ENCODE data around the gene CBX6.
"Not testable (repeated sequence)": the region's sequence is repeated elsewhere in the genome, so short reads cannot be mapped to it uniquely, and the experiment has no call there.

The CBX6 gene

DNA sequence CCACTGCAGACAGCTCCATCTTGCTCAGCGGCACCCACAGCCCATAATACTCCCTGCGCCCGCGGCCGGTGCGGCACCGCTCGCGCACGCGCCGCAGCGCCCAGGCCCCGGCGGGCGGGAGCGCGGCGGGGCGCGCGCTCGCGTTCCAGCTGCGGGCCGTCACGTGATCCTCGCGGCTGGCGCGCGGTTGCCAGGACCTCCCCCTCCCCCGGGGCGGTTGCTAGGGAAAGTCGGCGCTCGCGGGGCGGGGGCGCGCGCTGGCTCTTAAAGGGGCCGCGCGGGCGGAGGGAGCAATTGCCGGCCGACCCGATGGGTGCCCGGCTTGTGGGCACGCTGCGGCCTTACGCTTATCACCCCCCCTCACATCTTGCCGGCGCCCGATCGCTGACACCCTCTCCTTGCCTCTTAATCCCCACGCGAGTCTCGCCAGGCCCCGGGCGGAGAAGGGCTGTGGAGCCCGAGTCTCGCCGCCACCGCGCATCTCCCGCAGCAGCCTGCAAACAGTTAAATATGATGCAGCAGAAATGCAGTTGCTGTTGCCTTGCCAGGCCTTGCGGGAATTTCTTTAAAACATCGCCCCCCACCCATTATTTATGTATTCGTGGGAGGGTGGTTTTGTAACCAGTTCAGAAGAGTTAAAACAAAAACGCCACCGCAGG, at the start of gene CBX6:
CBX6 (minus strand) TSS at position 45 of the 659 bp plus-strand sequence; CDS start at position 19, 26 bp downstream.
- peak; percentile 92 to 93 for DNase-seq (ENCODE audit: low read depth in 2 of 2)

DNA sequence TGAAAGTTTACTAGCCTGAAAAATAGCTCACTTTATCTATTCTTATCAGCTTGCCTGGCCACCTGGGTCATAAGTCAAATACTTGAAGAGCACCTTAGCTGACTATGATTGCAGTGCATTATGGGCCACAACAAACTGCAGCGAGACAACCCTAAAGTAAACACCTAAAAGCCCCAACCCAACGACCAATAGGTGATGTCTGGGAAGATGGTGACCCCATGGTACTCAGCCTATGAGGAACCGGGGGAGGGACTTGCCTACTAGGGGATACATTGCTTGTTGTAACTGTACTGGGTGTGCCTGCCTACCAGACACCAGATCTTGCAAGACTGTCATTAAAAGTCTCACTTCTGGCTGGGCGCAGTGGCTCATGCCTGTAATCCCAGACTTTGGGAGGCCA, 49.8 kb upstream of the CBX6 start:
- DNase-seq (ENCODE audit: low read depth in 2 of 2): no peak

DNA sequence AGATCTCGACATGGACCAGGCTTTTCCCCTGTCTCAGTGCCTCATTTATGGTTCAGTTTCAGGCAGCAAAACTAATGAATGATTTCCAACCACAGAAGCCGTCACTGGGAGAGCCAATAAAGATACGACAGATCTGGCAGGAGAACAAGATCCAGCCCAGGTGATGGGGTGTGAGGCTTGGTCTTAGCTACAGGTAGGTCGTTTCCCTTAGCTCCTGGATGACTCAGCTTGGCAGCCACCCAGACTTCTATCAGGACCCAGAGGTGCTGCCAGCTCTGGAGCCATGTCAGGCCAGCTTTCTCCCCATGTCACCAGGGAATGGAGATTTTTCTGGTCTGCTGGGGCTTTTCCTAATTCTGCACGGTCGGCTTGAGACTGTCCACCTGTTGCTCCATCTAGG, 49.1 kb upstream of the CBX6 start:
- DNase-seq (ENCODE audit: low read depth in 2 of 2): no peak

DNA sequence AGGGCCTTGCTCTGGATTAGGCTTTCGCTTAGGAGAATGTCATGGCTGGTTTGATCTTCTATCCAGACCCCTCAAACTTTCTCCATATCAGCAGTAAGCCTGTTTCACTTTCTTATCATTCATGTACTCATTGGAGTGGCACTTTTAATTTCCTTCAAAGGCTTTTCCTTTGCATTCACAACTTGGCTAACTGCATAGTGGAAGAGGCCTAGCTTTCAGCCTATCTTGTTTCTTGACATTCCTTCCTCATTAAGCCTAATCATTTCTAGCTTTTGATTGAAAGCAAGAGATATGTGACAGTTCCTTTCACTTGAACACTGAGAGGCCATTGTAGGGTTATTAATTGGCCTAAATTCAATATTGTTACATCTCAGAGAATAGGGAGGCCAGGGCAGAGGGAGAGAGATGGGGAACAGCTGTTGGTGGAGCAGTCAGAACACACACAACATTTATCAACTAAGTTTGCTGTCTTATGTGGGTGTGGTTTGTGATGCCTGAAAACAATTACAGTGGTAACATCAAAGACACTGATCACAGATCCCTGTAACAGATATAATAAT, 47.7 kb upstream of the CBX6 start:
- no peak for DNase-seq (ENCODE audit: low read depth in 2 of 2)

DNA sequence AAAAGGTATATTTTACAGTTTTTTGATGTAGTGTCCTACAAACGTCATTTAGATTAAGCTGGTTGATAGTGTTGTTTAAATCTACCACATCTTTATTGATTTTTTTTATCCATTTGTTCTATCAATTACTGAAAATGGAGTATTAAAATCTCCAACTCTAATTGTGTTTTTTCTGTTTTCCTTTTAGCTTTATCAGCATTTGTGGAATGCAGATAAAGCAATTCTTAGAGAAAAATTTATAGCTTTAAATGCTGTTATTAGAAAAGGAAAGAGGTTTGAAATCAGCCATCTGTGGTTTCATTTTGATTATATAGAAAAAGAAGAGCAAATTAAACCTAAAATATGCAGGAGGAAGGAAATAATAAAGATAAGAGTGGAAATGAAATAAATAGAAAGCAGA, 39.4 kb upstream of the CBX6 start:
- no peak for DNase-seq (ENCODE audit: low read depth in 2 of 2)

DNA sequence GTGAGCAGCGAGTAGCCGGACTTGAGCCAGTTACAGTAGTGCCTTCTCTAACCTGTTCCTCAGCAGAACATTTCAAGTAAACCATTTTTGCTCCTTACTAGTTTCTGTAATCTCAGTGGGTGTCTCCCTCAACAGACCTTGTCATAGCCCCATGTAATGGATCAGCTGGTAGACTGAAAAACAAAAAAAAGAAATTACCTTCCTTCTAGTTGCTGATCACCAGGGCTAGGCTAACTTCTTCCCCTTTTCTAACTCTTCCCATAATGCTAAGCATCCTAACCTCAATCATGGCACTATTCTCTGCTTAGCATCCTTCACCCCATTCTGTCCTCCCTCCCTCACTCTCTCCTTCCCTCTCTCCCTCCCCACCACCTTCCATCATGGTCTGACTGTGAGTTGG, 35.8 kb upstream of the CBX6 start:
- no peak for DNase-seq (ENCODE audit: low read depth in 2 of 2)

DNA sequence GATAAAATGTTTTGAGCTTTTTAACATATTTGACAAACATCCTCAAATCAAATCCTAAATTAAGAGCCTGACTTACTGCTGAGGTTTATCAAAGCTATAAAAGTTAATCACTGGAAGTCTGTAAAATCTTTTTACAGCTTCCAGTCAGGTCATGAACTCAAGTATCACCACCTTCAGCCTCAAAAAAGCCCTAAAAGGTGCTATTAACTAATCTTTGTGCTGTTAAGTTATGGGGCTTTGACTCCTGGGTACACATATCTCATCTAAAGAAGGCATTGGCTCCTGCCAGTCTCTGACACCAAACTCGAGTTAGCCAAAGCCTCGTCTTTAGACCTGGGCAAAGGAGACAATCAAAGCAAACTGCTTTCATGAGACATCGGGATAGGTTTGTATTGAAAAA, 34.0 kb upstream of the CBX6 start:
- DNase-seq (ENCODE audit: low read depth in 2 of 2): no peak

DNA sequence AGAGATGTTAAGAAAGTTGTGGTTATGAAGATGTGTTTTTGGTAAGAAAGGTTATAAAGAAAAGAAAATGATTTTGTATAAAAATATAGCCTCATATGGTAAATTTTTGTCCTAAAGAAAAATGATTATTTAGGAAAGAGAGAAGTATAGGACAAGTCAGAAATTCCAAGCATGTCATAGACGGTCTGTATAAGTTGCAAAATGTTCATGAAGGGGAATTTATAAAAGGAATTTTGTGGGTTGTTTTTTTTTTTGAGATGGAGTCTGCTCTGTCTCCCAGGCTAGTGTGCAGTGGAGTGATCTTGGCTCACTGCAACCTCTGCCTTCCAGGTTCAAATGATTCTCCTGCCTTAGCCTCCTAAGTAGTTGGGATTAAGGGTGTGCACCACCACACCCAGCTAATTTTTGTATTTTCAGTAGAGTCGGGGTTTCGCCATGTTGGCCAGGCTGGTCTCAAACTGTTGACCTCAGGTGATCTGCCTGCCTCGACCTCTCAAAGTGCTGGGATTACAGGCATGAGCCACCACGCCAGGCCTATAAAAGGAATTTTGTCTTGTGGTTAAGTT, 32.1 kb upstream of the CBX6 start:
- not testable (repeated sequence) for DNase-seq (ENCODE audit: low read depth in 2 of 2)

DNA sequence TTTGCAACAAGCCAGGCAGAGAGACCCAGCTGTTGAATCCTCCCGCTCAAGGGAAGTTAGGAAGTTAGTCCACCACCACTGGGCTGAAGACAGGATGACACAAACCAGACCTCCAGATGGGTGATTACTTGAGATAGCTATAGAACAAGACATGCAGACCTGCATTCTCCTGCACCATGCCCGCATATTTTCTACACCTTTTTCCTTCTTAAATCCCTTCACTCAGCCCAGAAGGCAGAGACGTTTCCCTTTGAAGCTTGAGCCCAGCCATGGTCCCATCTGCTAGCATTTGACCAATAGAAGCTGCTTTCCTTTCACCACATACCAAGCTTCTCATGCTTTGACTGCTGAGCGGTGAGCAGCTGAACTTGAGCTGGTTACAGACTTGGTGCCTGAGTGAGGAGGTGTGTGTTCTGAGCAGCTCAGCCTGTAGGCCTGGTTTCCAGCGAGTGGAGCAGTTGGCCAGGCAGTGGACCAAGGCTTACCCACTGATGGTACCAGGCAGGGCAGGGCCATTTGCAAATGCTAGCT, 29.2 kb upstream of the CBX6 start:
- DNase-seq (ENCODE audit: low read depth in 2 of 2): no peak

DNA sequence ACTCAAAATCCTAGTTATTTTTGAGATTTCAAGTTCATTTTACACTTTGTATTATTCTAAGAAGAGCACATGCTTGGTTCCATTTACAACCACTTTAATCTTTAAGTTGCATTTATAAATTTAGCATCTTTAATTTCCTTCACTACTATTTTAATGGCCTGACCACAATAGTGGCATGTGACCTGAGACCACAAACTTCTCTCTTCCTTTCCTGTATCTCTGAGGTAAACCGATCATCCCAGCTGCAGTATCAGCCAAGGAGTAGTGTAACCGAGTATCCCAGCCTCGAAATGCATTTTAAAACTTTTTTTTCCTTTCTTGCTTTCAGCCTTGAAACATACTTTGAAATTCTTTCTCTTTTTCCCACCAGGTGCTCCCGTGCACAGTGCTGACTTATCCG, 28.7 kb upstream of the CBX6 start:
- no peak for DNase-seq (ENCODE audit: low read depth in 2 of 2)

DNA sequence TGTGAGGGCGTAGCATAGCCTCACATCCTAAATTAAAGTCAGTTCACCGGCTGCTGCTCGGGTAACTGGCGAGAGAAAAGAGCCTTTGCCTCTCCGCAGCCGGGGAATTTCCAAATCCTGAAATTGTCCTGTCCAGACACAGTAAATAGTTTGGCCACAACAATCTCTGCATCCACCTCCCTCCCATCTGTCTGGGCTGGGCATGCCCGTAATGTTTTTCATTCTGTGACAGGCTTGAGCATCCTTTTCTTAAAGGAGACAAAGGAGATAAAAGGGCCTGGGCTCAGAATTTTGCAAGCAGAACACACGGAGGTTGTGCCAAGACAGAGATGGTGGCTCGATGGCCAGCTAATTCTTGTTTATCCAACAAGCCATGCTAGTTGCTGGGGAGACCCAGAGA, 19.2 kb upstream of the CBX6 start:
- no peak for DNase-seq (ENCODE audit: low read depth in 2 of 2)

DNA sequence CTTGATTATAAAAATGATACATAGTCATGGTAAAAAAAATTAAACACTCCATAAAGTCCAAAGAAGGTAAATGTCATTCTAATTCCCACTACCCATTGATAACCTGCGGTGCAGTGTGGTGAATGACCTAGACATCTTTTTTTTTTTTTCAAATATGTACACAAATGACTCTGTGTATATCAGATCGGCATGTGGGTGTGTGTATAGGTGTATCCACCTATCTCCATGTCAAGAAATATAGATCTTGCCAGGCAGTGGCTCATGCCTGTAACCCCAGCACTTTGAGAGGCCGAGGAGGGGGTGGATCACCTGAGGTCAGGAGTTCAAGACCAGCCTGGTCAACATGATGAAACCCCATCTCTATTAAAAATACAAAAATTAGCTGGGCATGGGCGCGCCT, 18.4 kb upstream of the CBX6 start:
- DNase-seq (ENCODE audit: low read depth in 2 of 2): no peak

DNA sequence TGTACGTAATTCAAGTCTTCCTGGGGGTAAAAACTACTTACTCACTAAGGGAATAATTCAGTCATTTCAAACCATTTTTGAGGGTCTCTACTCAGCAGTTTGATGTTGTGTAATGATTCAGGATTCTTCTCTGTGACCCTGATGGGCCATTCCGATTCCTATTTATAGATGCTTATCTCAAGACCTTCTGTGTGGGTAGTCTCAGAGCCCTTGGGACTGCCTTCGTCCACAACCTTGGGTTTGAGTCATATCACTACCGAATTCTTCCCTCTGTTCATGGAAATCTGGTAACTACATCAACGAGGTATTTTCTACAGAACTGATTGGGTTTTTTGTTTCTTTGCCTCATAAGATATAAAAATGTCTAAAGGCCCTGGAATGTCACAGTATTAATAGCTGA, 14.3 kb upstream of the CBX6 start:
- no peak for DNase-seq (ENCODE audit: low read depth in 2 of 2)

DNA sequence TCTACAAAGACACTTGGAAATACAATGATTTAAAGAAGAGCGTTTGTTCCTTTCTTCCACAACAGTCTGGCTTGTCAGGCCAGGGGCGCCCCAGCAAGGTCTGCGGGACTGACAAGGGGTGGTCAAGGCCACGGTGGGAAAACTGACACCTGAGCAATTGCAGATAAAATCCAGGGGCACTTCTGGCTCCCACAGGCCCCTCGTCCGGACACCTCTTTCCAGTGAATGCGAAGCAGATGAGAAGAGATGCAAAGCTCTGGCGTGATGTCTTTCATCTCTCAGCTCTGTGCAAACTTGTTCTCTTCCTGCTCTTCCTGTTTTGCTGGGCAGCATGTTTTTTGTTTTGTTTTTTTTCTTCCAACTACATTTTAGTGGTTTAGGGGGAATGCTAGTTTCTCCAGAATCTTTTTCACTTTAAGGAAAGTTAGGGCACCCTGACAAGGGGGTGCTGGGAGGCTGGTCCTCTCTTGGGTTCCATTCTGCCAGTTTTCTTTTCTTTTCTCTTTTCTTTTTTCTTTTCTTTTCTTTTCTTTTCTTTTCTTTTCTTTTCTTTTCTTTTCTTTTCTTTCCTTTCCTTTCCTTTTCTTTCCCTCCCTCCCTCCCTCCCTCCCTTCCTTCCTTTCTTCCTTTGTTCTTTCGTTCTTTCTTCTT, 11.1 kb upstream of the CBX6 start:
- no peak for DNase-seq (ENCODE audit: low read depth in 2 of 2)

DNA sequence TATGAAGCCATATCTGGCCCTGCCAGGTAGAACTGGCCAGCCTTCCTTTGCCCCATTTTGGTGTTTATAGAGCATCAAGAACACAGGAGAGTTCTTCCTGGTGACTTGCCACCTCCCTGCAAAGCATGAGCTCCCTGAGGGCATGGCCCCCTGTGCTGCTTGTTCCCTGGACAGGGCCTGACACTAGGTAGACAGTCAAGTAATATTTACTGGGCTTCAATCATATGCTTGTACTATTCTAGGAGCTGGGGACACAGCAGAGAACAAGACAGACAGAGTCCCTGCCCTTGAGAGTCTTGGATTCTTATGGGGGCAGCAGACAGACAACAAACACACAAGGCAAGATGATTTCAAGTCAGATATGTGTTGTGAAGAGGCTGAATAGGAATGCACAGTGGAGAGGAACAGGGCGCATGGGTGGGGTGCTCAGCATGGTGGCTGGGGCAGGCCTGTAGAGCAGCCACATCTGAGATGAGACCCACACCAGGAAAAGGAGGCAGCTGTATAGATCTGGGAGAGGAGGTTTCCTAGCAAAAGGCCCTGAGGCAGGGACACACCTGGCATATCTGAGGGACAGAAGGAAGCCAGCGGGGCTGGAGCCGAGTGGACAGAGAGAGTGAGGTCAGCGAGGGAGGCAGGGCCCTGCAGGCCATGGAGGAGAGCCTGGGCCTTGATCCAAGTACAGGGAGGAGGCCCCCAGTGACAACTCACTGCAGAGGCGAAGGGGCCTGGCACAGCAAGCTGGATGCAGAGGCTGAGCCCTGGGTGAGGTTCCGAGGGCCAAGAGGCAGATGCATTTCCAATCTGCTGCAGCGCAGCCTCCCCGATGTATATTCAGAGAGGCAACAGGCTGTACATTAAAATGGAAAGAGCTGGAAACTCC, 10.2 kb upstream of the CBX6 start:
- no peak for DNase-seq (ENCODE audit: low read depth in 2 of 2)

DNA sequence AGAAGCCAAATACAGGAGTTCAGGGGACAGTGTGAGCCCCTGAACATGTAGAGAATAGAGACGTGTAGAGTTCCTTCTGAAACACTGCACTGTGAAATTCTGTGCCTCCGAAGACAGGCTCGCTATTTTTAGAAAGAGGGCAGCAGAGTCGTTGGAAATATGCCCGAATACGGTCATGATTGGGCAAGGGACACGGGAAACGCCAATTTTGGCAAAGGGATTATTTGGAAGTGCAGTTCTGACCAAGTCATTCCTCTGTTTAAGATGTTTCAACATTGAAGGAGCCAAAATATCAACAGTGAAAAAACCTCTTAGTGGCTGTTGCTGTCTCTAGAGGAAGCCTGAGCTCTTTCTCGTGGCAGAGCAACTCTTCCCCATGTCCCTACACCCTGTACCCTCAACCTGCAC, 9.5 kb upstream of the CBX6 start:
- no peak for DNase-seq (ENCODE audit: low read depth in 2 of 2)

DNA sequence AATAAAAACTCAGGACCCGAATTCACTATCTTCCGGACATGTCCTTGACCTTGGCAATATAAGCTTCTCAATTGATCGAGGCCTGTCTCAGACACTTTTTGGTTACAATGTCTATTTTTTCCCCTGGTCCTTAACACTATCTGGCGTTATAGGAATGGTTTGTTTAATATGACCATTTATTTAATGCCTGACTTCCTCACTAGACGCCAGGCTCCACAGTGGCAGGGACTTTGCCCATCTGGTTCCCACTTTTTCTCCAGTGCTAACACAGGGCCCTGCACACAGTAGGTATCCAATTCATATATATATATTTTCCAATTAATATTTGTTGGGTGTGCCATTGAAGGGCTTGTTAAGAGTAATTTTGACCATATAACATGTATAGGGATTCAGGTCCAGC, 7.9 kb upstream of the CBX6 start:
- no peak for DNase-seq (ENCODE audit: low read depth in 2 of 2)

DNA sequence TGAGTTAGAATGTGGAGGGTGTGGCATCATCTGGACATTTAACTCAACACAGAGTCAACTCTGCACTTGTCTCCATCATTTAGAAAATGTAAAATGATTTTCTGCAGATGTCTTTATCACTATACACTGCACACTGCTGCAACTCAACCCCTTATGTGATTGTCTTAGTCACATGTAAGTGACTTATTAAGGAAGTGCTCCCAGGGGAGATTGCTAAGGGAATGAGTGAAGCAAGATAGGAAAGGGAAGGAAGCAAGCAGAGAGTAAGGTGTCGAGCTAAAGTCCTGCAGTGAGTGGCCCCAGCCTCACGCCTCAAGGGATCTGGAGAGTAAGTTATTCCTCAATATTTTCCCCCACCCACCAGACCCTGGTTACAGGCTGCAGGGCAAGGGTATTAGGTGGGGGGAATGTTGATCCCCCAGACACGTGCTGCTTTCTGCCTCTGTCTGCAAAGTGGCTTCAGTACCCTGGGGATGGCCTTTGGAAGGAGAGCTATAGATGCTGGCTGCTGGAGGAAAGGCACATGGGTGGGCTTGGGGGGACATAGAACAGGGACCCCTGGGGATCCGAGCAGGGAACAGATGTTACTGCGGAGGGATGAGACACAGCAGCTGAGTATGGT, 7.2 kb upstream of the CBX6 start:
- no peak for DNase-seq (ENCODE audit: low read depth in 2 of 2)

DNA sequence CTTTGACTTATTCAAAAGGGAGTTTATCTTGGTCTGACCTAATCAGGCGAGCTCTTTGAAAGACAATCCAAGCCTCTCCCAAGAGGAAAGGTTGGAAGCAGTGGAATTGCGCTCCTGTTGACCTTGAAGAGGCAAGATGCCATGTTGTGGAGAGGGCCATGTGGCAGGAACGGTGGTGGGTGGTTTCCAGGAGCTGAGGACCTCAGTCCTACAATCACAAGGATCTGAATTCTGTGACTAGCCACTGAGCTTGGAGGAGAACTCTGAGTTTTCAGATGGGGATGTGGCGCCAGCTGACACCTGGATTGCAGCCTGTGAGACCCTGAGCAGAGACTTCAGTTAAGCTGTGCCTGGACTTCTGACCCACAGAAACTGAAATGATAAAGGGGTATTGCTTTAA, 6.0 kb upstream of the CBX6 start:
- no peak for DNase-seq (ENCODE audit: low read depth in 2 of 2)

DNA sequence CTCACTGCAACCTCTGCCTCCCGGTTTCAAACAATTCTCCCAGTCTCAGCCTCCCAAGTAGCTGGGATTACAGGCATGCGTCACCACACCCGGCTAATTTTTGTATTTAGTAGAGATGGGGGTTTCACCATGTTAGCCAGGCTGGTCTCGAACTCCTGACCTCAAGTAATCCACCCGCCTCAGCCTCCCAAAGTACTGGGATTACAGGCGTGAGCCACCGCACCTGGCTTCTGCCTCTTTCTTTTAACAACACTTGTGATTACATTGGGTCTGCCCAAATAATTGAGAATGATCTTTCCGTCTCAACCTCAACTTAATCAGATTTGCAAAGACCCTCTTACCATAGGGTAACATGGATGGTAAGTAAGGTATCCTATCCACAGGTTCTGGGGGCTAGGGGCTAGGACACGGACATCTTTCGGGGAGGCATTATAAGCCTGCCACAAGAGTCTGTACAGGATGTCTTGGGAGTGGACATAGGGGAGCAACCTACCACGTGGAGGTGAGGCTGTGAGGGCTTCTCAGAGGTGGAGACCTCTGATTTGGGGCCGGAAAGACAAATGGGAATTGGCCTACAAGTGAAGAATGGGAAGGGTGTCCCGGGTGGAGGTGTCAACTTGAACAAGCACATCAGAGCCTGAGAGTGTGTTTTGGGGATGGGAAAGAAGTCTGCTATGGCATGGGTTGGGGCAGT, 2.7 kb upstream of the CBX6 start:
- DNase-seq (ENCODE audit: low read depth in 2 of 2): no peak

Measured in stimulated activated CD4-positive, alpha-beta T cell treated with anti-CD3 and anti-CD28 coated beads, Interleukin-4, amount 100 ng/mL, for 48 hours (primary cell).